ENCODE data around the gene IFT57. TPM values are rescaled to one million over a fixed set of nuclear protein-coding genes. Genes with fewer than 3 reads are reported as not detected.

The IFT57 gene
- polyA plus RNA-seq, 1 of the 3 experiments (the other 2 are of a cell fraction): 81.6 TPM

DNA sequence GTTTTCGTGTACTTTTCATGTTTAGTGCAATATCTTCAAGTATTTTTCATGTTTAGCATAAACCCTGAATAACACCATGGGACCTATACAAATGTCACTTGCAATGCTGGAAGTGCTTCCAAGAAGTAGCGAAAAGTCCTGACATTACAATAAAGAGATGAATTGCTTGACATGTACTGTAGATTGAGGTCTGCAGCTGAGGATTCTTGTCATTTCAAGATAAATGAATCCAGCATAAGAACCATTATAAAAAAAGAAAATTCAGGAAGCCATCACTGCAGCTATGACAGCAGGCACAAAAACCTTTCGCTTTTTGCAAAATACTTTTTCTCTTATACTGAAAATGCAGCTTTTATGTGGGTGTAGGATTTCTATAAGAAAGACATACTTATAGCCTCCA is 37.4 kb downstream of the IFT57 start:
- Histone ChIP-seq H3K9me3 (no peaks in the 10 kb centered on the region), H3K27ac (ENCODE audit: low read depth in 2 of 2, low read length in 1 of 2) (no peak overlapping the region), H3K4me3 (ENCODE audit: low read depth in 2 of 2, low read length in 1 of 2) (no peak overlapping the region), H3K9me2 (no peaks in the 10 kb centered on the region), H2AFZ (ENCODE audit: low read depth) (no peak overlapping the region), H3K79me2 (ENCODE audit: insufficient read depth) (no peaks in the 10 kb centered on the region), H3K36me3 (replicated peaks in 1 of 2; ENCODE audit: control insufficient read depth in 1 of 2, insufficient read depth in 2 of 2, low read length in 1 of 2) (peaks cover 16 to 24% of the 10 kb centered on the region in 2 experiments), H3K27me3 (ENCODE audit: insufficient read depth) (no peaks in the 10 kb centered on the region), H4K20me1 (ENCODE audit: insufficient read depth) (no peaks in the 10 kb centered on the region), H3K4me2 (no peak overlapping the region), H3F3A (replicated peaks; ENCODE audit: insufficient read depth) (peaks cover 15% of the 10 kb centered on the region), H3K9ac (no peak overlapping the region), H3K4me1 (ENCODE audit: control insufficient read depth in 1 of 2, insufficient read depth in 2 of 2, low read depth in 1 of 2, low read length in 1 of 2) (peaks cover 0 to 6% of the 10 kb centered on the region in 2 experiments; a peak in 2 of 4 replicates)
- POLR2A ChIA-PET: no interaction called here
- TF ChIP-seq POLR2AphosphoS5 (IDR thresholded peaks at IDR 0.05; ENCODE audit: low read depth, low read length) (no peak), NFIC (IDR thresholded peaks at IDR 0.05; ENCODE audit: borderline replicate concordance) (no peak), SMC3 (IDR thresholded peaks at IDR 0.05; ENCODE audit: low read depth, low read length) (no peak), CHD2 (IDR thresholded peaks at IDR 0.05; ENCODE audit: low read length, partially characterized antibody) (no peak), MEF2A (IDR thresholded peaks at IDR 0.05; ENCODE audit: borderline replicate concordance, low read depth) (no peak), YY1 (IDR thresholded peaks at IDR 0.05; ENCODE audit: low read depth) (no peak), JUND (IDR thresholded peaks at IDR 0.05) (no peak), RFX5 (IDR thresholded peaks at IDR 0.05; ENCODE audit: low read length) (no peak), TAF1 (IDR thresholded peaks at IDR 0.05; ENCODE audit: borderline replicate concordance, low read depth, low read length) (no peak), FOSL2 (IDR thresholded peaks at IDR 0.05; ENCODE audit: borderline replicate concordance, low read depth) (no peak), MXI1 (IDR thresholded peaks at IDR 0.05; ENCODE audit: low read depth, low read length) (no peak), TEAD4 (IDR thresholded peaks at IDR 0.05; ENCODE audit: borderline replicate concordance, insufficient read depth) (no peak), EP300 (IDR thresholded peaks at IDR 0.05; ENCODE audit: borderline replicate concordance in 1 of 2, low read depth in 1 of 2, low read length in 1 of 2) (no peak), RCOR1 (IDR thresholded peaks at IDR 0.05; ENCODE audit: low read length) (no peak), GABPA (IDR thresholded peaks at IDR 0.05; ENCODE audit: low read depth) (no peak), EZH2phosphoT487 (IDR thresholded peaks at IDR 0.05; ENCODE audit: borderline replicate concordance, low read depth) (no peak)
- TF ChIP-seq, protein P1, sequence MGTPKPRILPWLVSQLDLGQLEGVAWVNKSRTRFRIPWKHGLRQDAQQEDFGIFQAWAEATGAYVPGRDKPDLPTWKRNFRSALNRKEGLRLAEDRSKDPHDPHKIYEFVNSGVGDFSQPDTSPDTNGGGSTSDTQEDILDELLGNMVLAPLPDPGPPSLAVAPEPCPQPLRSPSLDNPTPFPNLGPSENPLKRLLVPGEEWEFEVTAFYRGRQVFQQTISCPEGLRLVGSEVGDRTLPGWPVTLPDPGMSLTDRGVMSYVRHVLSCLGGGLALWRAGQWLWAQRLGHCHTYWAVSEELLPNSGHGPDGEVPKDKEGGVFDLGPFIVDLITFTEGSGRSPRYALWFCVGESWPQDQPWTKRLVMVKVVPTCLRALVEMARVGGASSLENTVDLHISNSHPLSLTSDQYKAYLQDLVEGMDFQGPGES (IDR thresholded peaks at IDR 0.05; ENCODE audit: low read depth, low read length): no peak
- TF ChIP-seq, protein P2, sequence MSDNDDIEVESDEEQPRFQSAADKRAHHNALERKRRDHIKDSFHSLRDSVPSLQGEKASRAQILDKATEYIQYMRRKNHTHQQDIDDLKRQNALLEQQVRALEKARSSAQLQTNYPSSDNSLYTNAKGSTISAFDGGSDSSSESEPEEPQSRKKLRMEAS (IDR thresholded peaks at IDR 0.05; ENCODE audit: low read depth): no peak
- CTCF ChIA-PET: no interaction called here
- no peak for DNase-seq
- WGBS (ENCODE audit: low lambda C conversion rate): 95% methylated on average over 3 of the region's 3 CpGs

DNA sequence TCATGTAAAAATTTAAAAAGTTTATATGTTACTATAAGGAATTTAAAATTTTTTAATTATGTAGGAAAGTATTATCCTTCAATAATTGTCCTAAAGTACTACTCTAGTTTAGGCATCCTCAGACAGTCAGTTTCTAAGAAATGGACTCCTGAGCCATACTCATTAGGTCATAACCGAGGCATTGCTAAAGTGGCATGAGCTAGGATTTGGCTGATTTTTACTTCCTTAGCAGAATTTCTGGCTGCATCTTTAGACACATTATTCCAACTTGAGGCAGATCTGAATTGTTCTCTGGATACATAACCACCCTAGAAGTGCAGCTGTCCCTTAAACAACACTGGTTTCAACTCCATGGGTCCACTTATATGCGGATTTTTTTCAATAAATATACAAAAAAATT is 38.3 kb downstream of the IFT57 start:
- no peak overlapping the region for H3K27ac ChIP-seq (ENCODE audit: low read depth in 2 of 2, low read length in 1 of 2)
- peaks cover 15% of the 10 kb centered on the region for H3F3A ChIP-seq (replicated peaks; ENCODE audit: insufficient read depth)
- no peaks in the 10 kb centered on the region for H3K9me3 ChIP-seq
- no peaks in the 10 kb centered on the region for H3K9me2 ChIP-seq
- no peaks in the 10 kb centered on the region for H3K79me2 ChIP-seq (ENCODE audit: insufficient read depth)
- H2AFZ ChIP-seq (ENCODE audit: low read depth): no peak overlapping the region
- peaks cover 0 to 6% of the 10 kb centered on the region in 2 experiments; a peak in 2 of 4 replicates for H3K4me1 ChIP-seq (ENCODE audit: control insufficient read depth in 1 of 2, insufficient read depth in 2 of 2, low read depth in 1 of 2, low read length in 1 of 2)
- H4K20me1 ChIP-seq (ENCODE audit: insufficient read depth): no peaks in the 10 kb centered on the region
- ChIA-PET POLR2A (no interaction called here), CTCF (interaction anchor here (0.6 kb wide), 1 partner anchor 246 kb away, joined by 3 read pairs; no protein-coding TSS in a partner anchor)
- no peaks in the 10 kb centered on the region for H3K27me3 ChIP-seq (ENCODE audit: insufficient read depth)
- H3K36me3 ChIP-seq (replicated peaks in 1 of 2; ENCODE audit: control insufficient read depth in 1 of 2, insufficient read depth in 2 of 2, low read length in 1 of 2): peaks cover 16 to 21% of the 10 kb centered on the region in 2 experiments
- WGBS (ENCODE audit: low lambda C conversion rate): 97% methylated on average over 2 of the region's 2 CpGs
- H3K9ac ChIP-seq: no peak overlapping the region
- no peak for DNase-seq
- H3K4me2 ChIP-seq: no peak overlapping the region
- H3K4me3 ChIP-seq (ENCODE audit: low read depth in 2 of 2, low read length in 1 of 2): no peak overlapping the region
- TF ChIP-seq, protein P3, sequence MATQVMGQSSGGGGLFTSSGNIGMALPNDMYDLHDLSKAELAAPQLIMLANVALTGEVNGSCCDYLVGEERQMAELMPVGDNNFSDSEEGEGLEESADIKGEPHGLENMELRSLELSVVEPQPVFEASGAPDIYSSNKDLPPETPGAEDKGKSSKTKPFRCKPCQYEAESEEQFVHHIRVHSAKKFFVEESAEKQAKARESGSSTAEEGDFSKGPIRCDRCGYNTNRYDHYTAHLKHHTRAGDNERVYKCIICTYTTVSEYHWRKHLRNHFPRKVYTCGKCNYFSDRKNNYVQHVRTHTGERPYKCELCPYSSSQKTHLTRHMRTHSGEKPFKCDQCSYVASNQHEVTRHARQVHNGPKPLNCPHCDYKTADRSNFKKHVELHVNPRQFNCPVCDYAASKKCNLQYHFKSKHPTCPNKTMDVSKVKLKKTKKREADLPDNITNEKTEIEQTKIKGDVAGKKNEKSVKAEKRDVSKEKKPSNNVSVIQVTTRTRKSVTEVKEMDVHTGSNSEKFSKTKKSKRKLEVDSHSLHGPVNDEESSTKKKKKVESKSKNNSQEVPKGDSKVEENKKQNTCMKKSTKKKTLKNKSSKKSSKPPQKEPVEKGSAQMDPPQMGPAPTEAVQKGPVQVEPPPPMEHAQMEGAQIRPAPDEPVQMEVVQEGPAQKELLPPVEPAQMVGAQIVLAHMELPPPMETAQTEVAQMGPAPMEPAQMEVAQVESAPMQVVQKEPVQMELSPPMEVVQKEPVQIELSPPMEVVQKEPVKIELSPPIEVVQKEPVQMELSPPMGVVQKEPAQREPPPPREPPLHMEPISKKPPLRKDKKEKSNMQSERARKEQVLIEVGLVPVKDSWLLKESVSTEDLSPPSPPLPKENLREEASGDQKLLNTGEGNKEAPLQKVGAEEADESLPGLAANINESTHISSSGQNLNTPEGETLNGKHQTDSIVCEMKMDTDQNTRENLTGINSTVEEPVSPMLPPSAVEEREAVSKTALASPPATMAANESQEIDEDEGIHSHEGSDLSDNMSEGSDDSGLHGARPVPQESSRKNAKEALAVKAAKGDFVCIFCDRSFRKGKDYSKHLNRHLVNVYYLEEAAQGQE (IDR thresholded peaks at IDR 0.05; ENCODE audit: low read depth, low read length): no peak
- TF ChIP-seq RAD21 (IDR thresholded peaks at IDR 0.05; ENCODE audit: low read length): no peak
- no peak for TF ChIP-seq NRF1 (IDR thresholded peaks at IDR 0.05; ENCODE audit: low read depth, low read length)
- TF ChIP-seq JUND (IDR thresholded peaks at IDR 0.05): no peak
- TF ChIP-seq, protein P4, sequence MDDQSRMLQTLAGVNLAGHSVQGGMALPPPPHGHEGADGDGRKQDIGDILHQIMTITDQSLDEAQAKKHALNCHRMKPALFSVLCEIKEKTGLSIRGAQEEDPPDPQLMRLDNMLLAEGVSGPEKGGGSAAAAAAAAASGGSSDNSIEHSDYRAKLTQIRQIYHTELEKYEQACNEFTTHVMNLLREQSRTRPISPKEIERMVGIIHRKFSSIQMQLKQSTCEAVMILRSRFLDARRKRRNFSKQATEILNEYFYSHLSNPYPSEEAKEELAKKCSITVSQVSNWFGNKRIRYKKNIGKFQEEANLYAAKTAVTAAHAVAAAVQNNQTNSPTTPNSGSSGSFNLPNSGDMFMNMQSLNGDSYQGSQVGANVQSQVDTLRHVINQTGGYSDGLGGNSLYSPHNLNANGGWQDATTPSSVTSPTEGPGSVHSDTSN (IDR thresholded peaks at IDR 0.05): no peak
- TF ChIP-seq RXRA (IDR thresholded peaks at IDR 0.05; ENCODE audit: borderline replicate concordance, low read depth): no peak
- TF ChIP-seq FOXM1 (IDR thresholded peaks at IDR 0.05; ENCODE audit: low read depth): no peak
- no peak for TF ChIP-seq GATA2 (CRISPR knock-in tag; IDR thresholded peaks at IDR 0.05)
- TF ChIP-seq GABPA (IDR thresholded peaks at IDR 0.05; ENCODE audit: low read depth): no peak
- no peak for TF ChIP-seq MEF2A (IDR thresholded peaks at IDR 0.05; ENCODE audit: borderline replicate concordance, low read depth)
- TF ChIP-seq NFIC (IDR thresholded peaks at IDR 0.05; ENCODE audit: borderline replicate concordance): no peak

Measured in SK-N-SH (cell line).